ENCODE measurements around the gene ZSCAN22. TPM values are rescaled to one million over a fixed set of nuclear protein-coding genes. Genes with fewer than 3 reads are reported as not detected.

ZSCAN22 gene
- 1.6 and 1.9 TPM in 2 replicates for total RNA-seq

GRCh38 chr19:58326914-58327726 is at the start of gene ZSCAN22:
ZSCAN22 (plus strand) TSS chr19:58326994; CDS start chr19:58334803, 7,809 bp downstream.

GRCh38 chr19:58278541-58279041 is 48.2 kb upstream of the ZSCAN22 start, which contains the start of gene ZNF8:
ZNF8 (plus strand) TSS chr19:58278955; CDS start chr19:58279082, 127 bp downstream.

GRCh38 chr19:58305065-58305931 is 21.5 kb upstream of the ZSCAN22 start, which contains the start of gene ERVK3-1:
ERVK3-1 (plus strand) TSS chr19:58305377; CDS start chr19:58312169, 6,792 bp downstream.

GRCh38 chr19:58352760-58353671 is 26.2 kb downstream of the ZSCAN22 start, which contains the start of gene A1BG:
A1BG (minus strand) TSS chr19:58353492; CDS start chr19:58353437, 55 bp downstream.

GRCh38 chr19:58362272-58362994 is 35.6 kb downstream of the ZSCAN22 start, which contains the start of gene ZNF497:
ZNF497 (minus strand) TSS chr19:58362751; CDS start chr19:58357635, 5,116 bp downstream.

GRCh38 chr19:58380662-58381459 is 54.1 kb downstream of the ZSCAN22 start, which contains the start of gene ZNF837:
ZNF837 (minus strand) TSS chr19:58381030; CDS start chr19:58369332, 11,698 bp downstream.

GRCh38 chr19:58386576-58387337 is 60.0 kb downstream of the ZSCAN22 start, which contains the start of gene RPS5:
RPS5 (plus strand) TSS chr19:58387269; CDS start chr19:58388138, 869 bp downstream.

Other genes with a start within 250 kb of the ZSCAN22 start
- 19.2 and 20.1 TPM in 2 replicates for gene ZSCAN18, start 228.8 kb upstream of the ZSCAN22 start, total RNA-seq
- gene ZNF329, start 176.2 kb upstream of the ZSCAN22 start, total RNA-seq = 5.6 and 5.7 TPM in 2 replicates
- gene ZNF274, start 143.9 kb upstream of the ZSCAN22 start, total RNA-seq = 16.3 and 16.8 TPM in 2 replicates
- 36.4 and 53.5 TPM in 2 replicates for gene ZNF544, start 98.1 kb upstream of the ZSCAN22 start, total RNA-seq
- 3.1 and 3.5 TPM in 2 replicates for gene ZNF8, start 48.0 kb upstream of the ZSCAN22 start, total RNA-seq
- 36.0 and 38.8 TPM in 2 replicates for gene ERVK3-1, start 21.6 kb upstream of the ZSCAN22 start, total RNA-seq
- 3.8 and 6.2 TPM in 2 replicates for gene A1BG, start 26.5 kb downstream of the ZSCAN22 start, total RNA-seq
- gene ZNF497, start 35.8 kb downstream of the ZSCAN22 start, total RNA-seq = under 0.01 and 0.59 TPM in 2 replicates
- gene ZNF837, start 54.0 kb downstream of the ZSCAN22 start, total RNA-seq = 1.5 and 2.1 TPM in 2 replicates
- 2,246 and 2,634 TPM in 2 replicates for gene RPS5, start 60.3 kb downstream of the ZSCAN22 start, total RNA-seq
- not detected in 2 replicates for gene RNF225, start 68.7 kb downstream of the ZSCAN22 start, total RNA-seq
- gene ZNF584, start 81.7 kb downstream of the ZSCAN22 start, total RNA-seq = 6.9 and 8.0 TPM in 2 replicates
- 2.5 and 3.2 TPM in 2 replicates for gene ZNF132, start 113.2 kb downstream of the ZSCAN22 start, total RNA-seq
- 5.0 and 5.3 TPM in 2 replicates for gene ZNF324B, start 124.6 kb downstream of the ZSCAN22 start, total RNA-seq
- 7.2 and 7.5 TPM in 2 replicates for gene ZNF324, start 140.1 kb downstream of the ZSCAN22 start, total RNA-seq
- 5.6 and 7.7 TPM in 2 replicates for gene ZNF446, start 149.4 kb downstream of the ZSCAN22 start, total RNA-seq
- gene SLC27A5, start 185.0 kb downstream of the ZSCAN22 start, total RNA-seq = 4.7 and 7.9 TPM in 2 replicates
- gene ZBTB45, start 192.8 kb downstream of the ZSCAN22 start, total RNA-seq = 7.8 and 12.6 TPM in 2 replicates
- 333 and 348 TPM in 2 replicates for gene TRIM28, start 217.1 kb downstream of the ZSCAN22 start, total RNA-seq
- gene CHMP2A, start 228.1 kb downstream of the ZSCAN22 start, total RNA-seq = 96.3 and 134 TPM in 2 replicates
- 37.2 and 43.6 TPM in 2 replicates for gene UBE2M, start 231.6 kb downstream of the ZSCAN22 start, total RNA-seq
- 4.1 and 4.4 TPM in 2 replicates for gene MZF1, start 246.3 kb downstream of the ZSCAN22 start, total RNA-seq

Data from mammary microvascular endothelial cell (primary cell).